Trophoblast cell (in vitro differentiated cells and primary cell): ENCODE data around the gene GNL2.

Source experiments
- DNase-seq, 2 donors: peaks; one replicate each; pipeline ENCODE4 v3.0.0-alpha.2; 2016
- H2AFZ ChIP-seq: 2 replicates; pipeline ENCODE4 v1.6.1; 2013; ENCODE audit warnings: low read length, moderate library complexity, mild to moderate bottlenecking; ENCODE audit not compliant: insufficient read depth, poor library complexity
- H2AK5ac ChIP-seq: 2 replicates; pipeline ENCODE4 v1.6.1; 2013; ENCODE audit warnings: mild to moderate bottlenecking, low read length
- H2BK120ac ChIP-seq: 2 replicates; pipeline ENCODE4 v1.6.1; 2013; ENCODE audit warnings: low read length, mild to moderate bottlenecking, moderate library complexity; ENCODE audit not compliant: insufficient read depth, poor library complexity
- H2BK12ac ChIP-seq: 2 replicates; pipeline ENCODE4 v1.6.1; 2013; ENCODE audit warnings: mild to moderate bottlenecking, low read length, moderate library complexity
- H2BK5ac ChIP-seq: 2 replicates; pipeline ENCODE4 v1.6.1; 2013; ENCODE audit warnings: low read length, low read depth, moderate library complexity, mild to moderate bottlenecking; ENCODE audit not compliant: poor library complexity
- H3K14ac ChIP-seq: 2 replicates; pipeline ENCODE4 v1.6.1; 2013; ENCODE audit warnings: mild to moderate bottlenecking, low read length
- H3K18ac ChIP-seq: 2 replicates; pipeline ENCODE4 v1.6.1; 2013; ENCODE audit warnings: mild to moderate bottlenecking, low read length
- H3K23ac ChIP-seq: 2 replicates; pipeline ENCODE4 v1.6.1; 2013; ENCODE audit warnings: low read length
- H3K27ac ChIP-seq: 2 replicates; pipeline ENCODE4 v1.5.1; 2013; ENCODE audit warnings: low read depth, mild to moderate bottlenecking, inconsistent platforms, low read length, moderate library complexity
- H3K27me3 ChIP-seq: 2 replicates; pipeline ENCODE4 v1.6.1; 2013; ENCODE audit warnings: inconsistent platforms, mild to moderate bottlenecking, low read length, moderate library complexity; ENCODE audit not compliant: insufficient read depth
- H3K36me3 ChIP-seq, 2 experiments: 1 replicate in 1 of 2; 2 replicates in 1 of 2; pipeline ENCODE4 v1.6.1; 2013; ENCODE audit warnings: low read length in 2 of 2, mild to moderate bottlenecking in 2 of 2, moderate library complexity in 1 of 2; ENCODE audit not compliant: insufficient read depth in 2 of 2, control insufficient read depth in 1 of 2
- H3K4ac ChIP-seq: 2 replicates; pipeline ENCODE4 v1.6.1; 2013; ENCODE audit warnings: low read depth, mild to moderate bottlenecking, low read length, moderate library complexity
- H3K4me1 ChIP-seq, 2 experiments: 1 replicate in 1 of 2; 2 replicates in 1 of 2; pipeline ENCODE4 v1.6.1; 2013; ENCODE audit warnings: low read length in 2 of 2, mild to moderate bottlenecking in 2 of 2, moderate library complexity in 1 of 2; ENCODE audit not compliant: insufficient read depth in 2 of 2, control insufficient read depth in 1 of 2
- H3K4me2 ChIP-seq: 2 replicates; pipeline ENCODE4 v1.6.1; 2013; ENCODE audit warnings: inconsistent platforms, mild to moderate bottlenecking, low read length, moderate library complexity
- H3K4me3 ChIP-seq: 2 replicates; pipeline ENCODE4 v1.5.1; 2013; ENCODE audit warnings: mild to moderate bottlenecking, low read depth, low read length, inconsistent platforms
- H3K79me1 ChIP-seq: one replicate; pipeline ENCODE4 v1.6.1; 2013; ENCODE audit warnings: low read length
- H3K79me2 ChIP-seq: 2 replicates; pipeline ENCODE4 v1.6.1; 2013; ENCODE audit warnings: low read length, mild to moderate bottlenecking; ENCODE audit not compliant: control insufficient read depth, insufficient read depth, poor library complexity
- H3K9ac ChIP-seq: 2 replicates; pipeline ENCODE4 v1.6.1; 2013; ENCODE audit warnings: mild to moderate bottlenecking, low read length
- H3K9me3 ChIP-seq: 2 replicates; pipeline ENCODE4 v1.6.1; 2013; ENCODE audit warnings: low read depth, mild to moderate bottlenecking, control low read depth, inconsistent platforms, low read length; ENCODE audit not compliant: insufficient read depth
- H4K12ac ChIP-seq: 2 replicates; pipeline ENCODE4 v1.6.1; 2013; ENCODE audit warnings: low read depth, mild to moderate bottlenecking, low read length, moderate library complexity
- H4K8ac ChIP-seq: 2 replicates; pipeline ENCODE4 v1.6.1; 2013; ENCODE audit warnings: low read depth, mild to moderate bottlenecking, low read length, moderate library complexity
- H4K91ac ChIP-seq: one replicate; pipeline ENCODE4 v1.6.1; 2013; ENCODE audit warnings: low read depth, mild to moderate bottlenecking, low read length, moderate library complexity
- WGBS: extraction: QIAGEN DNeasy Blood & Tissue Kit; methylation state at CpG from one replicate; pipeline ENCODE4 v1.1.7; 2013; ENCODE audit warnings: missing lambda C conversion rate; ENCODE audit not compliant: insufficient read length, insufficient coverage; ENCODE audit errors: extremely low coverage; 5-methylcytosine and 5-hydroxymethylcytosine counted together

The GNL2 gene

DNA sequence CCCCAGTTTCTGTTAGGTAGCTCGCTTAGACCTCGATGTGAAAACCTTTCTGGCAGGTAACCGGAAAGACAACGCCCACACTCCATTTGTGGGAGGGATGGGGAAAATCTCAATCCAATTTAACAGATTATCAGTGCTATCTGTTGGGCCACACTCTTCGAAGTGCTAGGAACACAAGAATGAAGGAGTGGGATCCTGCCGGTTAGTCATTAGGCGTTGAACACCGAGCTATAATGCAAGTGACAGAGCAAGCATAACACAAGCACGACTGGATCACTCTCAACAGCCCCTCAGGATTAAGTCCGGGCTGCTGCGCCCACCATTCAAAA is 42.2 kb downstream of the GNL2 start:
- Histone ChIP-seq H3K14ac (peak overlapping the region; percentile 98), H3K27ac (no peak overlapping the region), H3K4me3 (peak overlapping the region; percentile 96), H3K36me3 (peaks cover 9 to 13% of the 10 kb centered on the region in 2 experiments), H2BK5ac (peak overlapping the region; percentile 79), H3K4ac (peak overlapping the region; percentile 61), H4K12ac (peak overlapping the region; percentile 99), H3K23ac (no peak overlapping the region), H3K9me3 (no peaks in the 10 kb centered on the region), H2BK120ac (peak overlapping the region; percentile 92), H3K9ac (peak overlapping the region; percentile 97), H3K4me2 (peak overlapping the region; percentile 89), H3K4me1 (peaks cover 2 to 14% of the 10 kb centered on the region in 2 experiments), H2AK5ac (peak overlapping the region; percentile 67), H3K79me1 (peaks cover 5% of the 10 kb centered on the region), H2AFZ (peak overlapping the region; percentile 92), H3K18ac (peak overlapping the region; percentile 95), H3K79me2 (peaks cover 6% of the 10 kb centered on the region), H3K27me3 (no peaks in the 10 kb centered on the region), H4K91ac (peak overlapping the region; percentile 71), H2BK12ac (no peak overlapping the region), H4K8ac (peak overlapping the region; percentile 99)
- no CpG with 5 or more reads among the region's 11 CpGs for WGBS
- peak in 1 of 2 donors; percentile 5 for DNase-seq

GRCh38 chr1:37549341-37549740 is 46.4 kb downstream of the GNL2 start:
- H3K9ac ChIP-seq: no peak overlapping the region
- H4K12ac ChIP-seq: no peak overlapping the region
- H3K9me3 ChIP-seq: no peaks in the 10 kb centered on the region
- no peak overlapping the region for H4K8ac ChIP-seq
- no CpG with 5 or more reads among the region's 6 CpGs for WGBS
- H2BK120ac ChIP-seq: no peak overlapping the region
- no peak overlapping the region for H4K91ac ChIP-seq
- H3K79me1 ChIP-seq: peaks cover 3% of the 10 kb centered on the region
- peaks cover 6% of the 10 kb centered on the region for H3K79me2 ChIP-seq
- H3K14ac ChIP-seq: no peak overlapping the region
- H2BK12ac ChIP-seq: no peak overlapping the region
- H3K27ac ChIP-seq: no peak overlapping the region
- H3K4me1 ChIP-seq: peaks cover 2 to 8% of the 10 kb centered on the region in 2 experiments
- peaks cover 27 to 43% of the 10 kb centered on the region in 2 experiments for H3K36me3 ChIP-seq
- H3K18ac ChIP-seq: peak overlapping the region; percentile 59
- H3K4me3 ChIP-seq: no peak overlapping the region
- H2BK5ac ChIP-seq: no peak overlapping the region
- H3K27me3 ChIP-seq: no peaks in the 10 kb centered on the region
- no peak overlapping the region for H3K4ac ChIP-seq
- no peak overlapping the region for H3K4me2 ChIP-seq
- no peak overlapping the region for H3K23ac ChIP-seq
- H2AK5ac ChIP-seq: no peak overlapping the region
- no peak overlapping the region for H2AFZ ChIP-seq
- DNase-seq: no peak

- Histone ChIP-seq H4K91ac (no peak overlapping the region), H2AFZ (no peak overlapping the region), H2BK120ac (no peak overlapping the region), H3K79me1 (no peaks in the 10 kb centered on the region), H3K27me3 (no peaks in the 10 kb centered on the region), H3K4me3 (no peak overlapping the region), H3K36me3 (peaks cover 40 to 46% of the 10 kb centered on the region in 2 experiments), H2AK5ac (no peak overlapping the region), H3K9ac (no peak overlapping the region), H3K9me3 (no peaks in the 10 kb centered on the region), H3K4me1 (no peaks in the 10 kb centered on the region), H3K4me2 (no peak overlapping the region), H3K79me2 (no peaks in the 10 kb centered on the region), H3K18ac (no peak overlapping the region), H3K14ac (no peak overlapping the region), H3K23ac (no peak overlapping the region), H4K12ac (no peak overlapping the region), H3K27ac (no peak overlapping the region), H2BK5ac (no peak overlapping the region), H2BK12ac (no peak overlapping the region), H3K4ac (no peak overlapping the region), H4K8ac (no peak overlapping the region)
- DNase-seq: peak in 1 of 2 donors; percentile 8
- WGBS: no CpG with 5 or more reads among the region's 5 CpGs
These were observed 50.7 kb downstream of the GNL2 start for GRCh38 chr1:37545019-37545418.

GRCh38 chr1:37544530-37544929 is 51.2 kb downstream of the GNL2 start:
- H3K9ac ChIP-seq: peak overlapping the region; percentile 58
- no peak overlapping the region for H2BK120ac ChIP-seq
- no peak for DNase-seq
- H4K91ac ChIP-seq: no peak overlapping the region
- H3K4me3 ChIP-seq: no peak overlapping the region
- peaks cover 43 to 50% of the 10 kb centered on the region in 2 experiments for H3K36me3 ChIP-seq
- H3K4me2 ChIP-seq: no peak overlapping the region
- no peaks in the 10 kb centered on the region for H3K9me3 ChIP-seq
- H2BK5ac ChIP-seq: no peak overlapping the region
- no peak overlapping the region for H3K4ac ChIP-seq
- H3K27ac ChIP-seq: no peak overlapping the region
- no peak overlapping the region for H3K14ac ChIP-seq
- no peak overlapping the region for H4K8ac ChIP-seq
- H4K12ac ChIP-seq: no peak overlapping the region
- no peaks in the 10 kb centered on the region for H3K79me2 ChIP-seq
- WGBS: no CpG with 5 or more reads among the region's 21 CpGs
- H3K4me1 ChIP-seq: no peaks in the 10 kb centered on the region
- H2AK5ac ChIP-seq: no peak overlapping the region
- no peaks in the 10 kb centered on the region for H3K27me3 ChIP-seq
- no peak overlapping the region for H3K18ac ChIP-seq
- H2AFZ ChIP-seq: no peak overlapping the region
- no peak overlapping the region for H3K23ac ChIP-seq
- no peak overlapping the region for H2BK12ac ChIP-seq
- H3K79me1 ChIP-seq: no peaks in the 10 kb centered on the region
